GM13977 (cell line): ENCODE data around the gene SUSD2.

ENCODE experiments used
- DNase-seq: peaks from one replicate; pipeline ENCODE4 v3.0.0; 2012; ENCODE audit warnings: low spot score
- in situ Hi-C: fragments of 300-500 bp; cut with MboI; formaldehyde crosslinking; loops from one replicate; pipeline ENCODE4 v1.12.0; 2022; ENCODE audit warnings: low sequenced_read_pairs, low pct_unique_long_range_greater_than_20kb, mixed read lengths, inconsistent platforms; ENCODE audit not compliant: unreplicated experiment
- TF ChIP-seq, protein P1 (sequence below): IDR thresholded peaks from 2 replicates; pipeline ENCODE4 v1.5.1; 2012; ENCODE audit warnings: mild to moderate bottlenecking, control low read depth; ENCODE audit not compliant: insufficient read depth; ENCODE audit errors: extremely low read depth, missing control alignments

SUSD2 gene

GRCh38 chr22:24170188-24170587 lies 11.1 kb upstream of the SUSD2 start:
- TF ChIP-seq, protein P1, sequence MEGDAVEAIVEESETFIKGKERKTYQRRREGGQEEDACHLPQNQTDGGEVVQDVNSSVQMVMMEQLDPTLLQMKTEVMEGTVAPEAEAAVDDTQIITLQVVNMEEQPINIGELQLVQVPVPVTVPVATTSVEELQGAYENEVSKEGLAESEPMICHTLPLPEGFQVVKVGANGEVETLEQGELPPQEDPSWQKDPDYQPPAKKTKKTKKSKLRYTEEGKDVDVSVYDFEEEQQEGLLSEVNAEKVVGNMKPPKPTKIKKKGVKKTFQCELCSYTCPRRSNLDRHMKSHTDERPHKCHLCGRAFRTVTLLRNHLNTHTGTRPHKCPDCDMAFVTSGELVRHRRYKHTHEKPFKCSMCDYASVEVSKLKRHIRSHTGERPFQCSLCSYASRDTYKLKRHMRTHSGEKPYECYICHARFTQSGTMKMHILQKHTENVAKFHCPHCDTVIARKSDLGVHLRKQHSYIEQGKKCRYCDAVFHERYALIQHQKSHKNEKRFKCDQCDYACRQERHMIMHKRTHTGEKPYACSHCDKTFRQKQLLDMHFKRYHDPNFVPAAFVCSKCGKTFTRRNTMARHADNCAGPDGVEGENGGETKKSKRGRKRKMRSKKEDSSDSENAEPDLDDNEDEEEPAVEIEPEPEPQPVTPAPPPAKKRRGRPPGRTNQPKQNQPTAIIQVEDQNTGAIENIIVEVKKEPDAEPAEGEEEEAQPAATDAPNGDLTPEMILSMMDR = no peak
- no peak for DNase-seq
- in situ Hi-C loops = no loop called here

- TF ChIP-seq, protein P1 = no peak
- in situ Hi-C loops = no loop called here
- no peak for DNase-seq
Observed at GRCh38 chr22:24170632-24171031, 10.7 kb upstream of the SUSD2 start.

GRCh38 chr22:24171822-24172221 lies 9.5 kb upstream of the SUSD2 start:
- TF ChIP-seq, protein P1 = no peak
- in situ Hi-C loops = no loop called here
- DNase-seq = no peak

DNA sequence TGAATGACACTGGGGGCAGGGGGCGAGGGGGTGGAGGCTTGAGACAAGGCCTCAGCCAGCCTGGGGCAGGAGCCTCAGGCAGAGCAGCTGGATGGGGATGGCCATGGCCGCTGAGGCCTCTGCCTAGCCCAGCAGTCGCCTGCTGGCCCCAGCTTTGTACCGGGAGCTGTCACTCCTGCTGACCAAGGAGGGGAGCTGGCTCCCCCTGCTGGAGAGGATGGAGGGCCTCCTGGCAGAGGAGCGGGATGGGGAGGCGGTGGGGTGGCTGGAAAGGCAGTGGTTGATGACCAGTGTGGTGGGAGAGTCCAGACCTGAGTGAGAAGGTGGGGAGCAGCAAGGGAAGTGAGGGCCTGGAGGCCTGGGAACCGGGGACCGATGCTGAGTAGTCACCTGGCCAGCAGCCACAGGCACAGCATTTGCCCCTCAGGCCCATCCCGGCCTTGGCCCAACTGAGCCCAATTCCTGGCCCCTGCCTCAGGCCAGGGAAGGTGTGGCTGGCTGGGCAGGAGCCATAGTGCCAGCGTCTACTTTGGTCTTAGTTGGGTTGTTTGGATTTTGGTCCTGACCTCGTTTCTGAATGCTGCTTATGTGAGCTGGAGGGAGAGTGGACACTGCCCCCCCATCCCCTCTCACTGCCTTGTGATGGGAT lies 6.0 kb upstream of the SUSD2 start:
- TF ChIP-seq, protein P1 = peak; percentile 88
- DNase-seq = peak; percentile 81
- in situ Hi-C loops = no loop called here

DNA sequence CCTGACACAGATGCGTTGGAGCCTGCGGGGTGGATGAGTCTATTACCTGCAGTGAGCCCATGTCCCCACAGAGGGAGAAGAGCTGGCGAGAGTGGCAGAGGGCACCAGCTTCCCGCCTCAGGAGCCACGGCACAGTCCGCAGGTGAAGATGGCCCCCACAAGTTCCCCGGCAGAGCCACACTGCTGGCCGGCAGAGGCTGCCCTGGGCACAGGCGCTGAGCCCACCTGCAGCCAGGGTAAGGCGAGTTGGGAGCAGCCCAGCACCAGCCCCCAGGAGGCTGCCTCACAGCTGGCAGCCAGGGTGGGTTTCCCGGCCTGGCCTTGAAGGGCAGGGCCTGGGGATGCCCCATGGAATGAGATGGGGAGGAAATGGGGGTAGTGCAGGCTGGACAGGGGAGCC lies 5.2 kb upstream of the SUSD2 start:
- TF ChIP-seq, protein P1 = no peak
- no peak for DNase-seq
- in situ Hi-C loops = no loop called here

GRCh38 chr22:24176630-24177029 lies 4.7 kb upstream of the SUSD2 start:
- TF ChIP-seq, protein P1 = no peak
- no peak for DNase-seq
- in situ Hi-C loops = no loop called here
